ENCODE results near the gene OTOP3. TPM values are rescaled to one million over a fixed set of nuclear protein-coding genes. Genes with fewer than 3 reads are reported as not detected.

Gene OTOP3
- total and polyA plus RNA-seq, 2 of the 4 experiments (the other 2 are of a cell fraction), result not detected

GRCh38 chr17:74947041-74947754, 11.5 kb downstream of the OTOP3 start:
- H4K8ac ChIP-seq (ENCODE audit: low read depth in 2 of 2, low read length in 2 of 2), result no peak overlapping the region
- H3K36me3 ChIP-seq (ENCODE audit: control insufficient read depth, insufficient read depth, low read length), result no peaks in the 10 kb centered on the region
- no peak overlapping the region for H3K4me2 ChIP-seq (ENCODE audit: low read depth, low read length)
- POLR2A ChIA-PET (ENCODE audit: unreplicated experiment), result no interaction called here
- DNase-seq, result no peak
- no peaks in the 10 kb centered on the region for H3K9me1 ChIP-seq (ENCODE audit: insufficient read depth, low read length)
- no peak overlapping the region for H4K5ac ChIP-seq (ENCODE audit: low read depth, low read length)
- no peak overlapping the region for H3K27ac ChIP-seq (ENCODE audit: insufficient read depth, low read length)
- TF ChIP-seq MAFK (IDR thresholded peaks at IDR 0.05; ENCODE audit: low read depth, low read length), result no peak
- no peak for TF ChIP-seq MAZ (IDR thresholded peaks at IDR 0.05; ENCODE audit: borderline replicate concordance, low read depth, low read length)
- TF ChIP-seq, protein P1, sequence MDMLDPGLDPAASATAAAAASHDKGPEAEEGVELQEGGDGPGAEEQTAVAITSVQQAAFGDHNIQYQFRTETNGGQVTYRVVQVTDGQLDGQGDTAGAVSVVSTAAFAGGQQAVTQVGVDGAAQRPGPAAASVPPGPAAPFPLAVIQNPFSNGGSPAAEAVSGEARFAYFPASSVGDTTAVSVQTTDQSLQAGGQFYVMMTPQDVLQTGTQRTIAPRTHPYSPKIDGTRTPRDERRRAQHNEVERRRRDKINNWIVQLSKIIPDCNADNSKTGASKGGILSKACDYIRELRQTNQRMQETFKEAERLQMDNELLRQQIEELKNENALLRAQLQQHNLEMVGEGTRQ (IDR thresholded peaks at IDR 0.05; ENCODE audit: low read depth, low read length), result no peak
- TF ChIP-seq RCOR1 (IDR thresholded peaks at IDR 0.05; ENCODE audit: insufficient replicate concordance, low read length), result no peak
- no peak for TF ChIP-seq CHD1 (IDR thresholded peaks at IDR 0.05; ENCODE audit: low read depth, low read length)
- no peak for TF ChIP-seq ELK1 (IDR thresholded peaks at IDR 0.05; ENCODE audit: borderline replicate concordance, low read depth, low read length)
- TF ChIP-seq NFE2L2 (IDR thresholded peaks at IDR 0.05; ENCODE audit: low read depth, low read length), result no peak
- TF ChIP-seq BHLHE40 (IDR thresholded peaks at IDR 0.05; ENCODE audit: low read depth, low read length), result no peak
- TF ChIP-seq RAD21 (IDR thresholded peaks at IDR 0.05; ENCODE audit: low read length), result no peak
- no peak for TF ChIP-seq MXI1 (IDR thresholded peaks at IDR 0.05; ENCODE audit: borderline replicate concordance, low read depth, low read length)
- TF ChIP-seq FOS (IDR thresholded peaks at IDR 0.05; ENCODE audit: low read depth, low read length), result no peak
- TF ChIP-seq CEBPB (IDR thresholded peaks at IDR 0.05; ENCODE audit: low read depth, low read length), result no peak
- no peak for TF ChIP-seq RFX5 (IDR thresholded peaks at IDR 0.05; ENCODE audit: low read depth, low read length)
- no peak for TF ChIP-seq POLR2A (IDR thresholded peaks at IDR 0.05; ENCODE audit: low read depth, low read length)
- H3K56ac ChIP-seq (ENCODE audit: extremely low read depth, insufficient read depth, low read length), result no peak overlapping the region
- 56% methylated on average over 3 of the region's 17 CpGs; no CpG with 5 or more reads in 1 of the 2 experiments for WGBS, 2 experiments (ENCODE audit: extremely low coverage in 2 of 2, insufficient read length in 1 of 2)
- ATAC-seq (ENCODE audit: low read depth), result no peak
- no peaks in the 10 kb centered on the region for H3K9me3 ChIP-seq (ENCODE audit: control insufficient read depth, insufficient read depth, low read length)
- H2AFZ ChIP-seq (replicated peaks; ENCODE audit: low read length, poor library complexity), result no peak overlapping the region
- BruUV-seq (replicated peaks), result no TSS peak
- no peak overlapping the region for H2BK20ac ChIP-seq (ENCODE audit: low read depth, low read length)
- H3K4ac ChIP-seq (ENCODE audit: low read depth, low read length), result no peak overlapping the region
- H3K79me1 ChIP-seq (ENCODE audit: low read depth in 1 of 2, low read length in 2 of 2), result no peaks in the 10 kb centered on the region
- H2AK5ac ChIP-seq (ENCODE audit: low read depth, low read length), result no peak overlapping the region
- H2BK120ac ChIP-seq (ENCODE audit: low read depth, low read length), result no peak overlapping the region
- no peak overlapping the region for H3K14ac ChIP-seq (replicated peaks; ENCODE audit: low read depth, low read length)
- H3K23ac ChIP-seq (ENCODE audit: low read depth, low read length), result no peak overlapping the region
- intact Hi-C loops (cut with micrococcal nuclease), result no loop called here
- no peak overlapping the region for H2BK15ac ChIP-seq (ENCODE audit: low read depth, low read length)
- no peak overlapping the region for H3K4me3 ChIP-seq (ENCODE audit: insufficient read depth, low read depth, low read length)
- no peak overlapping the region for H4K91ac ChIP-seq (ENCODE audit: insufficient read depth, low read depth, low read length)
- in situ Hi-C loops (cut with MboI; ENCODE audit: low sequenced_read_pairs), result no loop called here
- dilution Hi-C loops (cut with HindIII; ENCODE audit: low sequenced_read_pairs, unreplicated experiment), result no loop called here
- H3K9ac ChIP-seq (ENCODE audit: low read depth, low read length), result no peak overlapping the region
- H4K20me1 ChIP-seq (ENCODE audit: insufficient read depth, low read length), result no peaks in the 10 kb centered on the region
- H3K27me3 ChIP-seq (ENCODE audit: control insufficient read depth, insufficient read depth, low read length), result peaks cover 53% of the 10 kb centered on the region
- H2BK5ac ChIP-seq (ENCODE audit: low read depth, low read length, poor library complexity, severe bottlenecking), result no peak overlapping the region
- H3K18ac ChIP-seq (ENCODE audit: low read depth, low read length), result no peak overlapping the region
- no peaks in the 10 kb centered on the region for H3K4me1 ChIP-seq (ENCODE audit: control insufficient read depth, insufficient read depth, low read length)
- CTCF ChIA-PET, result no interaction called here
- no peak overlapping the region for H2AK9ac ChIP-seq (replicated peaks; ENCODE audit: low read depth, low read length, poor library complexity)
